H1 (cell line): ENCODE data around the gene KIT. TPM values are rescaled to one million over a fixed set of nuclear protein-coding genes. Genes with fewer than 3 reads are reported as not detected.

Experiments
- CTCF ChIA-PET: fragments of 300-600 bp; sonication (Branson Sonifier 250); formaldehyde crosslinking; loops from one replicate; lab custom pipeline; 2021; ENCODE audit not compliant: partially characterized antibody; lab: Charles Lee
- POLR2A ChIA-PET: fragments of 300-600 bp; sonication (Branson Sonifier 250); formaldehyde crosslinking; loops from one replicate; lab custom pipeline; 2021; ENCODE audit warnings: inconsistent platforms; ENCODE audit not compliant: partially characterized antibody; lab: Charles Lee
- DNase-seq, 2 experiments: peaks; one replicate each; pipeline versions ENCODE4 v3.0.0 to v3.0.0-alpha.2; 2010 to 2022; ENCODE audit warnings: low spot score in 2 of 2, low read depth in 1 of 2, mixed read lengths in 1 of 2
- FAIRE-seq: peaks from 2 replicates; lab custom pipeline; 2011; peaks lifted over from hg19 to GRCh38; lab: Jason Lieb, UNC
- H2AFZ ChIP-seq: 2 replicates; pipeline ENCODE4 v1.8.1; 2012; ENCODE audit warnings: low read length, inconsistent platforms
- H2AK5ac ChIP-seq: 2 replicates; pipeline ENCODE4 v1.6.1; 2013; ENCODE audit warnings: low read depth, low read length
- H2BK120ac ChIP-seq: replicated peaks from 2 replicates; pipeline ENCODE3; 2013; ENCODE audit warnings: low read depth, low read length, inconsistent platforms
- H2BK12ac ChIP-seq: 2 replicates; pipeline ENCODE4 v1.6.1; 2013; ENCODE audit warnings: low read depth, low read length
- H2BK15ac ChIP-seq: 2 replicates; pipeline ENCODE4 v1.6.1; 2013; ENCODE audit warnings: low read length
- H2BK20ac ChIP-seq: 2 replicates; pipeline ENCODE4 v1.6.1; 2013; ENCODE audit warnings: low read length
- H2BK5ac ChIP-seq: 2 replicates; pipeline ENCODE4 v1.6.1; 2013; ENCODE audit warnings: low read depth, low read length
- H3K14ac ChIP-seq: 2 replicates; pipeline ENCODE4 v1.6.1; 2013; ENCODE audit warnings: inconsistent platforms; ENCODE audit not compliant: insufficient read length
- H3K18ac ChIP-seq: 2 replicates; pipeline ENCODE4 v1.6.1; 2013; ENCODE audit warnings: low read length; ENCODE audit errors: extremely low read depth
- H3K23ac ChIP-seq: 2 replicates; pipeline ENCODE4 v1.6.1; 2013; ENCODE audit warnings: inconsistent platforms; ENCODE audit not compliant: insufficient read length
- H3K23me2 ChIP-seq: 2 replicates; pipeline ENCODE4 v1.6.1; 2013; ENCODE audit warnings: low read depth, low read length
- H3K27ac ChIP-seq: 2 replicates; pipeline ENCODE4 v1.6.1; 2011; ENCODE audit warnings: low read depth, low read length, inconsistent platforms
- H3K27me3 ChIP-seq, 4 experiments: replicated peaks in 1 of 4; 1 replicate in 1 of 4; 2 replicates in 3 of 4; pipeline versions ENCODE4 v1.6.1 to v1.8.1; 2011 to 2013; ENCODE audit warnings: low read length in 3 of 4, mild to moderate bottlenecking in 3 of 4, inconsistent platforms in 2 of 4, mixed read lengths in 2 of 4, moderate library complexity in 1 of 4; ENCODE audit not compliant: control insufficient read depth in 3 of 4, insufficient read depth in 3 of 4; ENCODE audit errors: extremely low read depth in 1 of 4
- H3K36me3 ChIP-seq, 4 experiments: 2 replicates each; pipeline versions ENCODE4 v1.6.1 to v1.8.1; 2011 to 2013; ENCODE audit warnings: mild to moderate bottlenecking in 4 of 4, low read length in 3 of 4, moderate library complexity in 2 of 4, control low read depth in 1 of 4, inconsistent platforms in 1 of 4; ENCODE audit not compliant: insufficient read depth in 4 of 4, control insufficient read depth in 2 of 4
- H3K4ac ChIP-seq: replicated peaks from 2 replicates; pipeline ENCODE3; 2013; ENCODE audit warnings: low read length, low read depth, mixed read lengths, inconsistent platforms; ENCODE audit not compliant: insufficient read length
- H3K4me1 ChIP-seq, 4 experiments: replicated peaks in 1 of 4; 1 replicate in 1 of 4; 2 replicates in 3 of 4; pipeline versions ENCODE4 v1.6.1 to v1.8.1; 2011 to 2013; ENCODE audit warnings: low read length in 3 of 4, inconsistent platforms in 2 of 4, mixed read lengths in 1 of 4; ENCODE audit not compliant: insufficient read depth in 4 of 4, control insufficient read depth in 3 of 4
- H3K4me2 ChIP-seq, 2 experiments: 2 replicates each; pipeline versions ENCODE4 v1.6.1 to v1.8.1; 2011 to 2013; ENCODE audit warnings: low read depth in 2 of 2, low read length in 2 of 2, control low read depth in 1 of 2, inconsistent platforms in 1 of 2, mild to moderate bottlenecking in 1 of 2; ENCODE audit not compliant: insufficient read depth in 1 of 2
- H3K4me3 ChIP-seq, 4 experiments: fragments of 200-600, 300-600 bp in 1 of 4; sonication (generic), shearing (Covaris generic), sonication (Bioruptor Twin) in 1 of 4; 2 replicates each; pipeline versions ENCODE4 v1.5.1 to v1.8.1; 2011 to 2016; ENCODE audit warnings: low read length in 4 of 4, low read depth in 3 of 4, control low read depth in 2 of 4, inconsistent platforms in 2 of 4, mild to moderate bottlenecking in 2 of 4, mixed read lengths in 1 of 4, moderate library complexity in 1 of 4; ENCODE audit not compliant: insufficient read depth in 2 of 4; ENCODE audit errors: extremely low read depth in 1 of 4
- H3K56ac ChIP-seq: replicated peaks from 2 replicates; pipeline ENCODE3; 2013; ENCODE audit warnings: low read depth, mild to moderate bottlenecking, mixed read lengths, low read length, inconsistent platforms; ENCODE audit not compliant: insufficient read length
- H3K79me1 ChIP-seq: 2 replicates; pipeline ENCODE4 v1.6.1; 2013; ENCODE audit warnings: low read depth, low read length, control low read depth
- H3K79me2 ChIP-seq, 2 experiments: 2 replicates each; pipeline versions ENCODE4 v1.6.1 to v1.8.1; 2012 to 2013; ENCODE audit warnings: low read length in 2 of 2, mild to moderate bottlenecking in 2 of 2, inconsistent platforms in 1 of 2; ENCODE audit not compliant: insufficient read depth in 2 of 2, control insufficient read depth in 1 of 2
- H3K9ac ChIP-seq, 4 experiments: replicated peaks in 1 of 4; 1 replicate in 1 of 4; 2 replicates in 3 of 4; pipeline versions ENCODE4 v1.6.1 to v1.8.1; 2011 to 2013; ENCODE audit warnings: low read depth in 3 of 4, low read length in 3 of 4, control low read depth in 2 of 4, mild to moderate bottlenecking in 2 of 4, moderate library complexity in 2 of 4, inconsistent platforms in 1 of 4; ENCODE audit errors: extremely low read depth in 1 of 4
- H3K9me3 ChIP-seq, 2 experiments: 2 replicates each; pipeline versions ENCODE4 v1.6.1 to v1.8.1; 2012 to 2013; ENCODE audit warnings: mild to moderate bottlenecking in 2 of 2, moderate library complexity in 2 of 2, control low read depth in 1 of 2, inconsistent platforms in 1 of 2, low read depth in 1 of 2, low read length in 1 of 2, mixed read lengths in 1 of 2; ENCODE audit not compliant: insufficient read depth in 2 of 2
- H4K20me1 ChIP-seq, 2 experiments: replicated peaks in 1 of 2; 2 replicates each; pipeline versions ENCODE3 to v1.8.1; 2011 to 2013; ENCODE audit warnings: inconsistent platforms in 2 of 2, low read length in 2 of 2, mild to moderate bottlenecking in 1 of 2; ENCODE audit not compliant: insufficient read depth in 2 of 2, control insufficient read depth in 1 of 2
- H4K5ac ChIP-seq: 2 replicates; pipeline ENCODE4 v1.6.1; 2013; ENCODE audit warnings: low read length, low read depth, mixed read lengths, inconsistent platforms; ENCODE audit not compliant: insufficient read length
- H4K8ac ChIP-seq: 2 replicates; pipeline ENCODE4 v1.8.0; 2013; ENCODE audit warnings: mild to moderate bottlenecking, moderate library complexity, low read length, inconsistent platforms; ENCODE audit not compliant: insufficient read depth; ENCODE audit errors: extremely low read depth
- H4K91ac ChIP-seq: replicated peaks from 2 replicates; pipeline ENCODE3; 2013; ENCODE audit warnings: low read length, mixed read lengths, inconsistent platforms; ENCODE audit not compliant: insufficient read length
- BACH1 ChIP-seq: IDR thresholded peaks from 2 replicates; pipeline ENCODE4 v1.6.1; 2012; ENCODE audit warnings: low read length, improper control_type of control experiment
- CHD2 ChIP-seq: IDR thresholded peaks from 2 replicates; pipeline ENCODE4 v1.6.1; 2012; ENCODE audit warnings: low read length, improper control_type of control experiment
- EGR1 ChIP-seq: IDR thresholded peaks from 2 replicates; pipeline ENCODE4 v1.6.1; 2011; ENCODE audit warnings: low read depth, low read length, borderline replicate concordance
- EP300 ChIP-seq, 2 experiments: IDR thresholded peaks; 1 replicate in 1 of 2; 2 replicates in 1 of 2; pipeline ENCODE4 v1.6.1; 2011 to 2012; ENCODE audit warnings: low read depth in 2 of 2, low read length in 2 of 2, mild to moderate bottlenecking in 2 of 2, borderline replicate concordance in 1 of 2, inconsistent platforms in 1 of 2, moderate library complexity in 1 of 2
- HDAC2 ChIP-seq, 2 experiments: fragments of 300-600 bp in 1 of 2; sonication (generic) in 1 of 2; IDR thresholded peaks; 2 replicates each; pipeline ENCODE4 v1.6.1; 2011 to 2012; ENCODE audit warnings: low read depth in 2 of 2, low read length in 2 of 2, mild to moderate bottlenecking in 2 of 2, moderate library complexity in 2 of 2, borderline replicate concordance in 1 of 2, inconsistent platforms in 1 of 2
- KDM1A ChIP-seq: fragments of 200-600, 300-600 bp; sonication (generic); IDR thresholded peaks from 2 replicates; pipeline ENCODE4 v1.7.1; 2016; ENCODE audit warnings: mild to moderate bottlenecking, low read length, borderline replicate concordance
- KDM5A ChIP-seq: fragments of 200-600 bp; IDR thresholded peaks from 2 replicates; pipeline ENCODE4 v1.7.1; 2012; ENCODE audit warnings: mild to moderate bottlenecking, low read length, inconsistent platforms, mixed read lengths
- MAX ChIP-seq: IDR thresholded peaks from 2 replicates; pipeline ENCODE4 v1.6.1; 2012; ENCODE audit warnings: inconsistent platforms
- SIRT6 ChIP-seq: IDR thresholded peaks from one replicate; pipeline ENCODE4 v1.7.1; 2012; ENCODE audit warnings: low read length, inconsistent platforms
- SIX5 ChIP-seq: IDR thresholded peaks from 2 replicates; pipeline ENCODE4 v1.6.1; 2011; ENCODE audit warnings: mild to moderate bottlenecking, low read depth, low read length
- SP1 ChIP-seq: IDR thresholded peaks from 2 replicates; pipeline ENCODE4 v1.6.1; 2011; ENCODE audit warnings: low read depth, low read length
- TBP ChIP-seq: IDR thresholded peaks from 2 replicates; pipeline ENCODE4 v1.6.1; 2011; ENCODE audit warnings: low read depth, low read length, improper control_type of control experiment
- ZNF274 ChIP-seq: IDR thresholded peaks from 2 replicates; pipeline ENCODE4 v1.7.0; 2012; ENCODE audit warnings: low read length, borderline replicate concordance; ENCODE audit errors: extremely low read depth
- WGBS, 2 experiments: shearing (Covaris generic) in 1 of 2; methylation state at CpG; one replicate each; pipeline versions ENCODE4 v1.1.6 to v1.1.7; 2013 to 2015; ENCODE audit warnings: low lambda C conversion rate in 2 of 2, mixed read lengths in 2 of 2, inconsistent platforms in 1 of 2, low coverage in 1 of 2, missing lambda C conversion rate in 1 of 2; ENCODE audit not compliant: insufficient replicate concordance in 2 of 2, insufficient coverage in 1 of 2, insufficient read length in 1 of 2; ENCODE audit errors: extremely low coverage in 1 of 2, missing lambda C conversion rate in 1 of 2; 5-methylcytosine and 5-hydroxymethylcytosine counted together
- polyA plus RNA-seq, 7 experiments: library from polyadenylated mRNA; depleted of rRNA in 3 of 7; stranded (reverse) in 5 of 7; unstranded in 2 of 7; fragments of >200 nt in 5 of 7; fragments of 200-250 nt in 2 of 7; gene quantifications; 1 replicate in 5 of 7; 2 replicates in 1 of 7; 4 replicates in 1 of 7; pipeline versions ENCODE4 v1.2.1 to v1.2.3, GENCODE V29; 2011 to 2013; ENCODE audit warnings: missing spikeins in 2 of 7, mixed read lengths in 2 of 7
- total RNA-seq: library from RNA; stranded (reverse); fragmentation: NEBNext Ultra II Directional; extraction: Animal tissue kit (Norgen Biotek cat#: 25700); gene quantifications from 2 replicates; pipeline ENCODE4 v1.2.1, GENCODE V29; 2021
- TF ChIP-seq, protein P1 (sequence below): IDR thresholded peaks from 2 replicates; pipeline ENCODE4 v1.6.1; 2012; ENCODE audit warnings: inconsistent platforms

KIT gene
- total and polyA plus RNA-seq, 2 of the 8 experiments (the other 6 are each of a cell fraction or from before 2014, with no cell fraction given): 14.4 to 24.8 TPM

- no peak overlapping the region for H2BK15ac ChIP-seq
- peaks cover 0 to 20% (median 7%) of the 10 kb centered on the region in 4 experiments; a peak in 5 of 8 replicates for H3K36me3 ChIP-seq
- H3K4me3 ChIP-seq: no peak overlapping the region
- H2BK12ac ChIP-seq: no peak overlapping the region
- H3K9ac ChIP-seq: no peak overlapping the region
- H3K79me1 ChIP-seq: no peaks in the 10 kb centered on the region
- no peak overlapping the region for H3K23ac ChIP-seq
- 57% methylated on average over 2 of the region's 2 CpGs; no CpG with 5 or more reads in 1 of the 2 experiments for WGBS, 2 experiments
- H2BK120ac ChIP-seq: no peak overlapping the region
- H2BK20ac ChIP-seq: no peak overlapping the region
- no peaks in the 10 kb centered on the region for H3K79me2 ChIP-seq
- no peak overlapping the region for H3K4me2 ChIP-seq
- DNase-seq: no peak
- no peak overlapping the region for H3K56ac ChIP-seq
- no peak overlapping the region for H2BK5ac ChIP-seq
- H2AFZ ChIP-seq: no peak overlapping the region
- H3K14ac ChIP-seq: no peak overlapping the region
- no peak overlapping the region for H4K5ac ChIP-seq
- no peak overlapping the region for H3K4ac ChIP-seq
- H3K9me3 ChIP-seq: no peaks in the 10 kb centered on the region
- no peak for FAIRE-seq
- peaks cover 0 to 3% (median 1%) of the 10 kb centered on the region in 4 experiments; a peak in 3 of 7 replicates for H3K4me1 ChIP-seq
- no peak overlapping the region for H4K8ac ChIP-seq
- no peaks in the 10 kb centered on the region for H3K23me2 ChIP-seq
- no peaks in the 10 kb centered on the region for H3K27me3 ChIP-seq
- no peaks in the 10 kb centered on the region for H4K20me1 ChIP-seq
- H3K27ac ChIP-seq: no peak overlapping the region
- TF ChIP-seq BACH1 (no peak), EP300 (IDR thresholded peaks at IDR 0.05; ENCODE audit: borderline replicate concordance in 1 of 2, low read depth in 2 of 2, low read length in 2 of 2) (no peak), SIX5 (no peak), TBP (no peak), SIRT6 (no peak), HDAC2 (IDR thresholded peaks at IDR 0.05; ENCODE audit: borderline replicate concordance in 1 of 2, low read depth in 2 of 2, low read length in 2 of 2) (no peak), MAX (no peak), KDM5A (no peak), EGR1 (no peak), CHD2 (no peak), KDM1A (no peak), SP1 (no peak), ZNF274 (no peak)
- TF ChIP-seq, protein P1, sequence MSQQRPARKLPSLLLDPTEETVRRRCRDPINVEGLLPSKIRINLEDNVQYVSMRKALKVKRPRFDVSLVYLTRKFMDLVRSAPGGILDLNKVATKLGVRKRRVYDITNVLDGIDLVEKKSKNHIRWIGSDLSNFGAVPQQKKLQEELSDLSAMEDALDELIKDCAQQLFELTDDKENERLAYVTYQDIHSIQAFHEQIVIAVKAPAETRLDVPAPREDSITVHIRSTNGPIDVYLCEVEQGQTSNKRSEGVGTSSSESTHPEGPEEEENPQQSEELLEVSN: no peak
- TF ChIP-seq, all 59 proteins: peak for 0
- no peak overlapping the region for H4K91ac ChIP-seq
- POLR2A ChIA-PET: no interaction called here
- no peak overlapping the region for H2AK5ac ChIP-seq
- CTCF ChIA-PET: no interaction called here
- H3K18ac ChIP-seq: no peak overlapping the region
These were observed 69.6 kb downstream of the KIT start for GRCh38 chr4:54727346-54727745.
